Stimulated activated CD8-positive, alpha-beta memory T cell treated with anti-CD3 and anti-CD28 coated beads, Interleukin-4, amount 100 ng/mL, for 1 hour (primary cell): ENCODE measurements around the gene OR1L6.

Experiments used
- DNase-seq, 2 donors: peaks; one replicate each; pipeline ENCODE4 v3.0.0-alpha.2; 2020; ENCODE audit warnings: low read depth in 2 of 2, low spot score in 1 of 2

OR1L6 gene, protein sequence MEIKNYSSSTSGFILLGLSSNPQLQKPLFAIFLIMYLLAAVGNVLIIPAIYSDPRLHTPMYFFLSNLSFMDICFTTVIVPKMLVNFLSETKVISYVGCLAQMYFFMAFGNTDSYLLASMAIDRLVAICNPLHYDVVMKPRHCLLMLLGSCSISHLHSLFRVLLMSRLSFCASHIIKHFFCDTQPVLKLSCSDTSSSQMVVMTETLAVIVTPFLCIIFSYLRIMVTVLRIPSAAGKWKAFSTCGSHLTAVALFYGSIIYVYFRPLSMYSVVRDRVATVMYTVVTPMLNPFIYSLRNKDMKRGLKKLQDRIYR

GRCh38 chr9:122742003-122742402 lies at the start of gene OR1L6:
Gene OR1L6, plus strand, starts transcription at chr9:122742303. Its CDS starts 7,545 bp downstream, at chr9:122749848.
- no peak for DNase-seq

GRCh38 chr9:122695696-122696095 lies 46.4 kb upstream of the OR1L6 start:
- no peak for DNase-seq

GRCh38 chr9:122718038-122718437 lies 24.1 kb upstream of the OR1L6 start:
- no peak for DNase-seq

GRCh38 chr9:122719218-122719617 lies 22.9 kb upstream of the OR1L6 start:
- DNase-seq, result no peak

DNA sequence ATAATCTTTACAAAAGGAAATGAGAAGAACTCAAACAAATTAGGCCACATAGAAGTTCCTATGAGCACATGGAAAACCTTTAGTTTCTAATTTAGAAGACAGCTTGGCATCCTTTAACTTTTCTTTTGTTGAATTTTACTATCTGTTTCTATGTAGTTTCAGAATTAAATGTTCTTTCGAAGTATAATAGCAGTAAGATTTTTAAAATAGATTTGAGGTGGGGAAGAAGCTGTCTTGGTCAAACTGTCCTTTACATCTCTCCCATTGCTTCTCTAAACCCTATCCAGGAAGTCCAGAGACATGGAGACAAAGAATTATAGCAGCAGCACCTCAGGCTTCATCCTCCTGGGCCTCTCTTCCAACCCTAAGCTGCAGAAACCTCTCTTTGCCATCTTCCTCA lies 18.4 kb upstream of the OR1L6 start, which contains the start of gene OR1L4:
Gene OR1L4, plus strand, starts transcription at position 301 of the 400 bp plus-strand sequence. Its CDS starts 0 bp downstream, at position 301.
- DNase-seq, result no peak

GRCh38 chr9:122754825-122755224 lies 12.7 kb downstream of the OR1L6 start:
- DNase-seq, result no peak

- no peak for DNase-seq
Measured at GRCh38 chr9:122767817-122768216, 25.7 kb downstream of the OR1L6 start.

DNA sequence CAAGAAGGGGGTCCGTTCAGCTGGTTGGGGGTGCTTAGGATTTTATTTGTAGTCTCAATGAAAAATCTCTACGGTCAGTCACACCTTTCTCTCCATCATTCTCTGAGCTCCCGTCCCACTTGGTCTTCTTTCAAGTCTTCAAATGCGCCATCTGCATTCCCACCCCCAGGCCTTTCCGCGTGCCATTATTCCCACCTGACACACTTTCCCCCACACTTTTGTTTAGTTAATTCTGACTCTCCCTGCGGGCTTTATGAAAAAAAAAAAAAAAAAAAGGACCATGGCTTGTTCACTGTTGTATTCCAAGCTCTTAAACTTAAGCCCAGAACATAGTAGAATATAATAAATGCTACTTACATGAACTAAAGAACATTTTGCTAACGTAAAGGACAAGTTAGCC lies 34.9 kb downstream of the OR1L6 start:
- no peak for DNase-seq

GRCh38 chr9:122777935-122778627 lies 36.0 kb downstream of the OR1L6 start:
- DNase-seq, result no peak

GRCh38 chr9:122779181-122779580 lies 37.1 kb downstream of the OR1L6 start:
- no peak for DNase-seq

GRCh38 chr9:122780026-122780425 lies 37.9 kb downstream of the OR1L6 start:
- DNase-seq, result no peak

DNA sequence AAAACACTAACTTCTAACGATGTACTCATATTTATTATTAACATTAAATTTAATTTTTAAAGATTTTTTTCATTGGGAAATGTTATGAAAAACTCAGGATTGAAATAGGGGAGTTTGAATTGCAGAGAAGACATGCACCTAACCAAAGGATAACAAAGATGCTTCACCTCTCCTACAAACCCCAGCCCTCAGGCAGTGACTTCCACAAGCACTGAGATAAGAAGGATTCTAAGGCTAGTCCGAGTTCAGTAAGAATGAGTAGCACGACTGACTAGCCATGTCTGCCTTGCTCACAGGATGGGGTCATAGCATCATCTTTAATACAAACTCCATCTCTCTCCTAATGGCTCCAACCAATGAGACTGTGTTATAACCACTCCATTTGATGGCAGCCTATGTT lies 39.6 kb downstream of the OR1L6 start:
- no peak for DNase-seq

DNA sequence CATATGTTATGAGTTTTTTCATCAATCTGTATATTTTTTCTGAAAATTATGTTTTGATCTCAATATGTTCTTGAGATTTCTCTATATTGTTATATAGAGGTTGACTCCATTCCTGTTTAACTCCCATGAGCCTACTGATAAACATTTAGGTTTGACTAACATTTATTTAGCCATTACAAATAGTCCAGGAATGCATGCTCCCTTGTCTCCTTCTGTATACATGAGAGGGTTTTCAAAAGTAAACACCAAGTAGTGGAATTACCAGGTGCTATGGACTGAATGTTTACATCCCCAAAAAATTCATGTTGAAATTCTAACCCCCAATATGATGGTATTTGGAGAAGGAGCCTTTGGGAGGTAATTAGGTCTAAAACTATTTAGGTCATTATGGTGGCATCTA lies 43.2 kb downstream of the OR1L6 start:
- DNase-seq, result no peak

DNA sequence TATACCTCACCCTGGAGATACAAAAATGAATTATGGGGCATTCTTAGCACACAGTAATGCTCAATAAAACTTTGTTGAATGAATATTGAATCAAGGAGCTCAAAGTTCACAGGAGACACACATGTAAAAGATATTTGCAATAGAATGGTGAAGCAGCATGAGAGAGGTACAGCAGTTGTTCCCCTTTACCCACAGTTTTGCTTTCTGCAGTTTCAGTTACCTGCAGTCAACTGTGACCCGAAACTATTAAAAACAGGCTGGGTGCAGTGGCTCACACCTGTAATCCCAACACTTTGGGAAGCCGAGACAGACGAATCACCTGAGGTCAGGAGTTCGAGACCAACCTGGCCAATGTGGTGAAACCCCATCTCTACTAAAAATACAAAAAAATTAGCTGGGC lies 44.2 kb downstream of the OR1L6 start:
- no peak for DNase-seq

DNA sequence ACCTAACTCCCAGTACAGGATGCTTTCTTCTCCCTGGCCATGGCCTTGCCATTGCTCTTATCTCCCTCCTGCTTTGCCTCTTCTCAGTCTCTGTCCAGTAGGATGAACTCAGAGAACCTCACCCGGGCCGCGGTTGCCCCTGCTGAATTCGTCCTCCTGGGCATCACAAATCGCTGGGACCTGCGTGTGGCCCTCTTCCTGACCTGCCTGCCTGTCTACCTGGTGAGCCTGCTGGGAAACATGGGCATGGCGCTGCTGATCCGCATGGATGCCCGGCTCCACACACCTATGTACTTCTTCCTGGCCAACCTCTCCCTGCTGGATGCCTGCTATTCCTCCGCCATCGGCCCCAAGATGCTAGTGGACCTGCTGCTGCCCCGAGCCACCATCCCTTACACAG lies 46.7 kb downstream of the OR1L6 start, which contains the start of gene OR5C1:
Gene OR5C1, plus strand, starts transcription at position 103 of the 400 bp plus-strand sequence. Its CDS starts 0 bp downstream, at position 103.
- DNase-seq, result no peak

DNA sequence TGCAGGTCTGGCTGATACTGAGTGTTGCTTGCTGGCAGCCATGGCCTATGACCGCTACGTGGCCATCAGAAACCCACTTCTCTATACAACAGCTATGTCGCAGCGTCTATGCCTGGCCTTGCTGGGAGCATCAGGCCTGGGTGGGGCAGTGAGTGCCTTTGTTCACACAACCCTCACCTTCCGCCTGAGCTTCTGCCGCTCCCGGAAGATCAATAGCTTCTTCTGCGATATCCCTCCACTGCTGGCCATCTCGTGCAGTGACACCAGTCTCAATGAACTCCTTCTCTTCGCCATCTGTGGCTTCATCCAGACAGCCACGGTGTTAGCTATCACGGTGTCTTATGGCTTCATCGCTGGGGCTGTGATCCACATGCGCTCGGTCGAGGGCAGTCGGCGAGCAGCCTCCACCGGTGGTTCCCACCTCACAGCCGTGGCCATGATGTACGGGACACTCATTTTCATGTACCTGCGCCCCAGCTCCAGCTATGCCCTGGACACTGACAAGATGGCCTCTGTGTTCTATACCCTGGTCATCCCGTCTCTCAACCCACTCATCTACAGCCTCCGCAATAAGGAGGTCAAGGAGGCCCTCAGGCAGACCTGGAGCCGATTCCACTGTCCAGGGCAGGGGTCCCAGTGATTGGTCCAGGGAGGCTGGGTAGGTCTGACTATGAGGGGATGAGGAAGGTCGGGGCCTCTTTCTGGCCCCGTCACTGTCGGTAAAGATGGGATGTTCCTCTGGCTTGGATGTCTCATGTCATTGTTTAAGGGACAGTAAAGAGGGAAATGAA lies 47.3 kb downstream of the OR1L6 start:
- no peak for DNase-seq

- no peak for DNase-seq
Measured at GRCh38 chr9:122791872-122792669, 50.0 kb downstream of the OR1L6 start.

DNA sequence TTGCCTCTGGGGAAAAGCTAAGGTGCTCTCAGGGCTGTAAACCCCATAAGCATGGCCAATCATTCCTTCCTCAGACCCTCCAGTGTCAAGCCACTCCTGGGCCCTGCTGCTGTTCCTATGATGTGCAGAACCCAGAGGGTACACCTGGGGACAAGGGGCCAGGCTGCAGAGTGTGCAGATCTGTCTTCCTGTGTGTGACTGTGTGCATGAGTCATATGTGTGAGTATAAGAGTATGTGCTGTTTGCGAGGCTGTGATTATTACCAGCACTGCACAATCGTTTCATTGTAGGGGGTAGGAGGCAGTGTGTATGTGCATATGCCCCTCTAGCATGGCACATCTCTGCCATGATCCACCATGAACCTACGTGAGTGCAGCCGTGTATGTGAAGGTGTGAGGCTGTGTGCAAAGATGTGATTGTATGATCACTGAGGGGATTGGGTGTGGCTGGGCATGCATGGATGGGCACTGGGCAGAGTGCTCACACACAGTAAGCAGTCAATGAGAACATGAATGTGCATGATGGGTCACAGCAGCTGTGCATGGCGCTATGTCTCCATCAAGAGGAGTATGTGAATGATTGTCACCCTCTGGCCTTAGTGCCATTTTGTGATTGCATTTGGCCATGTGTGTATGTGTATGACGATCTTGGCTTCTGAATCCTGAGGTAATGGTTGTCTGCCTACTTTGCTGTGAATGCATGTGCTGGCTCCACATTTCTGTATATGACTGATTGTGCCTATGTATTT lies 55.4 kb downstream of the OR1L6 start:
- DNase-seq, result no peak
